ENCODE data around the gene TMEM132C.

TMEM132C gene

DNA sequence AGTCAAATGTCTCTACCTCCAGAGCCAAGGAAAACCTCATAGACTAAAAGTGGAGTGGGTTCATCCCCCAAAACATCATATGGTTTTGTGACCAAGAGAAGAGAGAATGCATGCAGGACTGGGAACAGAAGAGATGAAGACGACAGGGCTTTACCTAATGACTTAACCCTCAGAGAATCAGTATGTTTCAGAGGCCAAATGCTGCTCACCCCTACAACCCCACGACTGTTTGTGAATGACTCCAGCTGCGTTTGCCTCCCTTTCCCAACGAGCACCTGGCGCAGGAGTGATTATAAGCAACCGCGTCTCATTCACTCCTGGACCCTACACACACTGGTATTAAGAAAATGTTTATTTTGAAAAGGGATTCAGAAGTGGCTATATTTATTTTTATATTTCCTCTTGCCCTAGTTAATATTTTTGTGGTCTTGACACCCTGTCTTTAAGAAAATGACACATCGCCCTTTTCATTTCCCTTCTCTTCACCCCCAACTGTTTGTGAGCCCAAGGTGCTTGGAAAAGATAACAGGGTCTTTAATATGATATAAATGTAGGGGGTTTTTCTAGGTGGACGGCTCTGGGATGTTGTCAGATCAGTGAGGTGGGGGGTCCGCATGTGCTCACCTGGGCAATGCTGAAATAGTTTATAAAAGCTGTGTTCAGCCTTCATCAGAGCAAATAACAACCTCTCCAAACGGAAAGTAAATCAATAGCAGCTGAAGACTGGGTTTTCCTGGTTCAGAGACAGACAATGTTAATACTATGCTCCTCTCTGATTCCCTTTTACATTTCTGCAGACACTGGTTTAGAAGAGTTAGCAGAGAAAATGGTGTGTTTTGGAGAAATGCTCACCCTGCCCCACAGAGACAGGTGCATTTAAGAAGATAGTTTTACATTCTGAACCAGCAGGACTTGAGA lies 479.1 kb downstream of the TMEM132C start:
- no peak for FAIRE-seq

DNA sequence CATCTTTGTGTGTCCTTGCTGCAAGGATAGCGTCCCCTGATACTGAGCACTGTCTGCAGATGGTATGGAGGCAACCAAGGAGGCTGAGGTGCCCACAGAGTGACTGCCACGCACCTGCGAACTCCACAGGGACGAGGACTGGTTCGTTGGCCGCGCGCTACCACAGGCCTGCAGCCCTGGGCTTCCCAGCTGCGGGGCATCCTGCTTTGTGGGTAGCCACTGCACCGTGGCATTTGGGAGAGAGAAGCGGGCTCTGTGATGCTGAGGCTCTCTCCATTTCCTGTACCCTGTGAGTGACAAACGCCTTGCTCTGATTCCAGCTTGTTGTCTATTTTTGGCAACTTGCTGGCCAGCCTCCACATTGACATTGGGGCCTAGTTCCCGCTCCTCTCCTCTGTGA lies 480.5 kb downstream of the TMEM132C start:
- FAIRE-seq (no peak), DNase-seq (ENCODE audit: insufficient read length, low spot score) (no peak)

More for the DNA sequence above, 479.1 kb downstream of the TMEM132C start:
- no peak for DNase-seq (ENCODE audit: insufficient read length, low spot score)

DNA sequence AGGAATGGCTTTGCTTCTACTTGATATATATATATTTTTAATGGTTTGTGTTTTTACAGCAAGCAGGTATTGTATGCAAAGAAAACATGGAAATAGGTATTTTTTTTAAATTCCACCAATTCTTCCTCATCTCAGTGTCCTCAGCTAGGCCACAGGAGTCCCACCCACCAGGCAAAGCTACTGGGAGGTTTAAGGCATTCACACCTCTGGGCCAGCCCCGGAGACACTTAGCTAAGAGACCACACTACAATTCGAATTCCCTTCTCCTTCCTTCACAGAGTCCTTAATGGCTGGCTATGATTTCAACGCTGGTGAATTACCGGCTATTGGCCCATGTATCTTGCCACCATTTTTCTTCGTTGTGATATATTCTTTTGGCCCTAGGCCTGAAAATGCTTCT lies 485.4 kb downstream of the TMEM132C start:
- FAIRE-seq, result no peak
- no peak for DNase-seq (ENCODE audit: insufficient read length, low spot score)

DNA sequence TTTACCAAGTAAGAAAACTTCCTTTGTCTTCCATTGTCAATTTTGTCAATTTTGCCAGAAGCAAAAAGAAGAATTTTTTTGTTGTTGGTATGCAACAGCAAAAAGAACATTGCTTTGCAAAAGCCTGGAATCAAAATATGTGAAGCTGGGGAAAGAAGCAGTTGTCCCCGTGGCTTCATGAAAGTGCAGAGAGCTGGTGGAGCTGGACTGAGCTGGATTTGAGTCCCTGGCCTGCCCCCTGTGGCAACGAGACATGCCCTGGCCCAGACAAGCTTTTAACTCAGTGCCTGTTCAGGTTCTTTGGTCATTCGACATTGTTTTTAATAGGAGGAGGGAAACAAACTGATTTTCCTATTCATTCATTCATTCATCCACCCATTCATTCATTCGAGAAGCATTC lies 486.5 kb downstream of the TMEM132C start:
- no peak for DNase-seq (ENCODE audit: insufficient read length, low spot score)
- no peak for FAIRE-seq

DNA sequence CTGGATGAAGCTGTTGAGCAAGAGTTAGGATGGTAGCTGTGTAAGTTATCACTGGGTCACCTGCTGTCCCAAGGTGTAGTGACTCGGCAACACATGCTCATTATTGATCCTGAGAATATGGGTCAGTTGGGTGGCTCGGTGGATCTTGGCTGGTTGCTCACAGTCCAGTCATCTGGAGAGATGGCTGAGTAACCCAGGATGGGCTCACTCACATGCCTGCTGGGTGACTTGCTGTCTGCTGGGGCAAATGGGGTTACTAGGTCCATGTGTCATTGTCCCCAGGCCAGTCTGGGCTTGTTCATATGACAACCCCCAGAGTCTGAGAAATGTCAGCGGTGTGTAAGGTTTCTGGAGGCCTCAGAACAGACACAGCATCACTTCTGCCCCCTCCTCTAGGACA lies 487.3 kb downstream of the TMEM132C start:
- no peak for DNase-seq (ENCODE audit: insufficient read length, low spot score)
- no peak for FAIRE-seq

DNA sequence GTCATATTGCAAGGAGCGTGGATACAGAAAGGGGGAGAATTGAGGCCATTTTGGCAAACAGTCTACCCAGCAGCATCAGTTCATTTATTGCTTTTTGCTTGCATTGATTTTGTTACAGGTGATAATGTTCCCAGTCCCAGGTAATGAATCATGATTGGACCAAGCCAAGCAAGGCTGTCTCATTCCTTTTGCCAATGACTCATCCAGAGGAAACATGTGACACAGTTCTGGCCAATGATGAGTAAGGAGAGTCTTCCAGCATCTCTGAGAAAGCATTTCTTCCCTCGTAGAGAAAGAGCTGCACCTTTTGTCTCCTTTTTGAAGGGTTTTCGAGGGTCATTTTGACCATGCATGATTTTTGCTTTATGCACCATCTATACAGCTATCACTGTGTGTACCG lies 488.6 kb downstream of the TMEM132C start:
- no peak for DNase-seq (ENCODE audit: insufficient read length, low spot score)
- FAIRE-seq, result no peak
